ENCODE results near the gene PLEKHA8. TPM values are rescaled to one million over a fixed set of nuclear protein-coding genes. Genes with fewer than 3 reads are reported as not detected.

Gene PLEKHA8
- total RNA-seq, 2 experiments from 2014 or later: 11.0 to 31.7 TPM

- Histone ChIP-seq H3K9me2 (ENCODE audit: insufficient read depth, low read length) (no peaks in the 10 kb centered on the region), H3K9me3 (ENCODE audit: low read length) (no peaks in the 10 kb centered on the region; the same call in 1 of the 2 replicates), H3K4me2 (ENCODE audit: low read length) (no peak overlapping the region), H3K36me3 (ENCODE audit: insufficient read depth, low read length) (peaks cover 18% of the 10 kb centered on the region; the same call in 1 of the 2 replicates), H3K79me2 (ENCODE audit: insufficient read depth, low read depth, low read length) (no peaks in the 10 kb centered on the region), H3K4me1 (ENCODE audit: insufficient read depth, low read length, poor library complexity, severe bottlenecking) (no peaks in the 10 kb centered on the region), H3K4me3 (ENCODE audit: low read depth, low read length, poor library complexity, severe bottlenecking) (no peak overlapping the region), H2AFZ (ENCODE audit: low read length) (no peak overlapping the region), H3K27ac (ENCODE audit: low read depth, low read length, poor library complexity, severe bottlenecking) (no peak overlapping the region), H4K20me1 (ENCODE audit: insufficient read depth, low read length) (no peaks in the 10 kb centered on the region)
- ChIA-PET POLR2A (interaction anchor here (0.6 to 1.9 kb wide), 2 partner anchors 11 to 579 kb away, joined by 4 to 10 read pairs; no protein-coding TSS in a partner anchor), CTCF (ENCODE audit: unreplicated experiment) (no interaction called here)
- TF ChIP-seq EZH2phosphoT487 (IDR thresholded peaks at IDR 0.05; ENCODE audit: borderline replicate concordance, low read depth, low read length): no peak
- TF ChIP-seq, protein P1, sequence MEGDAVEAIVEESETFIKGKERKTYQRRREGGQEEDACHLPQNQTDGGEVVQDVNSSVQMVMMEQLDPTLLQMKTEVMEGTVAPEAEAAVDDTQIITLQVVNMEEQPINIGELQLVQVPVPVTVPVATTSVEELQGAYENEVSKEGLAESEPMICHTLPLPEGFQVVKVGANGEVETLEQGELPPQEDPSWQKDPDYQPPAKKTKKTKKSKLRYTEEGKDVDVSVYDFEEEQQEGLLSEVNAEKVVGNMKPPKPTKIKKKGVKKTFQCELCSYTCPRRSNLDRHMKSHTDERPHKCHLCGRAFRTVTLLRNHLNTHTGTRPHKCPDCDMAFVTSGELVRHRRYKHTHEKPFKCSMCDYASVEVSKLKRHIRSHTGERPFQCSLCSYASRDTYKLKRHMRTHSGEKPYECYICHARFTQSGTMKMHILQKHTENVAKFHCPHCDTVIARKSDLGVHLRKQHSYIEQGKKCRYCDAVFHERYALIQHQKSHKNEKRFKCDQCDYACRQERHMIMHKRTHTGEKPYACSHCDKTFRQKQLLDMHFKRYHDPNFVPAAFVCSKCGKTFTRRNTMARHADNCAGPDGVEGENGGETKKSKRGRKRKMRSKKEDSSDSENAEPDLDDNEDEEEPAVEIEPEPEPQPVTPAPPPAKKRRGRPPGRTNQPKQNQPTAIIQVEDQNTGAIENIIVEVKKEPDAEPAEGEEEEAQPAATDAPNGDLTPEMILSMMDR (conservative IDR thresholded peaks at IDR 0.05; ENCODE audit: low read length): no peak
- intact Hi-C loops (cut with micrococcal nuclease; ENCODE audit: unreplicated experiment): no loop called here
- DNase-seq (ENCODE audit: low spot score): no peak
- BruUV-seq (replicated peaks): no TSS peak
Observed at GRCh38 chr7:30040938-30041337, 12.7 kb downstream of the PLEKHA8 start.

DNA sequence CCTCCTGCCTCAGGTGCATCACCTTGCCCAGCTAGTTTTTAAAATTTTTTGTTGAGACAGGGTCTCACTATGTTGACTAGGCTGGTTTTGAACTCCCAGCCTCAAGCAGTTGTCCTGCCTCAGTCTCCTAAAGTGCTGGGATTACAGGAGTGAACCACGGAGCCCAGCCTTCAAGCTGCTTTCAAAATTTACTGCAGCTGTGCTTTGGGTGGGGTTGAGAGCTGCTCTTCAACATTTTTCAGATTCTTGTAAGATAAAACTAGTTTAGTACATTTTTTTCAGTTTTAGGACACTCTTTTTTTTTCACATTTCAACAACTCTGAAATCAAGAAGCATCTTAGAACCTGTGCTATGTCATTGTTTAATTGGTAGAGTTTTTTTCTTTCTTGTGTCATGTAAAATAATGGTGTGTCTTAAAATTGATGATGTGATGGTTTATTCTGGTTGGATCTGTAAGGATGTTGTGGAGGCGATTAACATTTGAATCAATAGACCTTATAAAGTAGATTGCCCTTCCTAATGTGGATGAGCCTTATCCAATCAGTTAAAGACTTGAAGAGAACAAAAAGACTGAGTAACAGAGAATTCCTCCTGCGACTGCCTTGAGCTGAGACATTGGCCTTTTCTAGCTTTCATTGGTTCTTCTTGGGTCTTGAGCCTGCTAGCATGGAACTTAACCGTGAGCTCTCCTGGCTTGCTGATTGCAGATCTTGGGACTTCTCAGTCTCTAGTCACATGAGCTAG, 13.5 kb downstream of the PLEKHA8 start:
- no peaks in the 10 kb centered on the region for H4K20me1 ChIP-seq (ENCODE audit: insufficient read depth, low read length)

More for the DNA sequence above, 13.5 kb downstream of the PLEKHA8 start:
- ChIA-PET CTCF (ENCODE audit: unreplicated experiment) (no interaction called here), POLR2A (interaction anchor here (0.6 to 1.9 kb wide), 5 partner anchors 10 to 20 kb away, joined by 3 to 10 read pairs (median 3); partner anchors contain the start of gene FKBP14)
- no peak overlapping the region for H3K4me3 ChIP-seq (ENCODE audit: low read depth, low read length, poor library complexity, severe bottlenecking)
- intact Hi-C loops (cut with micrococcal nuclease; ENCODE audit: unreplicated experiment): no loop called here
- TF ChIP-seq, protein P1 (conservative IDR thresholded peaks at IDR 0.05; ENCODE audit: low read length): no peak
- TF ChIP-seq EZH2phosphoT487 (IDR thresholded peaks at IDR 0.05; ENCODE audit: borderline replicate concordance, low read depth, low read length): no peak
- H3K79me2 ChIP-seq (ENCODE audit: insufficient read depth, low read depth, low read length): no peaks in the 10 kb centered on the region
- no peak overlapping the region for H3K27ac ChIP-seq (ENCODE audit: low read depth, low read length, poor library complexity, severe bottlenecking)
- no TSS peak for BruUV-seq (replicated peaks)
- no peak overlapping the region for H3K4me2 ChIP-seq (ENCODE audit: low read length)
- H3K4me1 ChIP-seq (ENCODE audit: insufficient read depth, low read length, poor library complexity, severe bottlenecking): no peaks in the 10 kb centered on the region
- no peak overlapping the region for H2AFZ ChIP-seq (ENCODE audit: low read length)
- peaks cover 26% of the 10 kb centered on the region for H3K36me3 ChIP-seq (ENCODE audit: insufficient read depth, low read length)
- no peaks in the 10 kb centered on the region; the same call in 1 of the 2 replicates for H3K9me3 ChIP-seq (ENCODE audit: low read length)
- no peaks in the 10 kb centered on the region for H3K9me2 ChIP-seq (ENCODE audit: insufficient read depth, low read length)
- DNase-seq (ENCODE audit: low spot score): no peak
